ENCODE data around the gene NSG1.

GRCh38 chr4:4401036-4401435, 14.1 kb downstream of the NSG1 start:
- TF ChIP-seq CTCF (conservative IDR thresholded peaks at IDR 0.05) (no peak), ZFX (IDR thresholded peaks at IDR 0.05) (no peak)

Data from C4-2B (cell line).